Dedifferentiated amniotic fluid mesenchymal stem cell (primary cell): Measurements from ENCODE around the gene ATP8B4.

Experiments used
- DNase-seq: peaks from one replicate; pipeline ENCODE4 v3.0.0-alpha.2; 2016; ENCODE audit errors: extremely low spot score

Gene ATP8B4

DNA sequence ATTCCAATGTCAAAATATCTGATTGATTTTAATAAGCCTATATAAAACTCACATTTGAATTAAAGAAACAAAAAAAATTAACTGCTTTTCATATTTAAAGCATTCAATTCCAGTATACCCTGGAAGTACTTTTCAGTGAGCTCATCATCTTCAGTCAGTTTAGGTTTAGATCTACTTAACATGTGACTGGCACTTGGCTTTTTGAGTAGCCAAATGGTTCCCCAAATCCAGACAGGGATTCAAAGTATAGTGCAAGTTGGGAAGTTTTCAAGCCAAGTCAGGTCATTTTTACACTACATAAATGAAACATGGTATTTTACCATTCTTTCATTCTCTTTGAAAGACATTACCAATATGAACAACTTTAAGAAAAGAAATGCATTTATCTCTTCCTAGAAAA is 57.5 kb downstream of the ATP8B4 start:
- DNase-seq: no peak

- DNase-seq: no peak
Measured at GRCh38 chr15:50059883-50060282, 59.1 kb downstream of the ATP8B4 start.

- no peak for DNase-seq
Measured at GRCh38 chr15:50059203-50059772, 59.7 kb downstream of the ATP8B4 start.

DNA sequence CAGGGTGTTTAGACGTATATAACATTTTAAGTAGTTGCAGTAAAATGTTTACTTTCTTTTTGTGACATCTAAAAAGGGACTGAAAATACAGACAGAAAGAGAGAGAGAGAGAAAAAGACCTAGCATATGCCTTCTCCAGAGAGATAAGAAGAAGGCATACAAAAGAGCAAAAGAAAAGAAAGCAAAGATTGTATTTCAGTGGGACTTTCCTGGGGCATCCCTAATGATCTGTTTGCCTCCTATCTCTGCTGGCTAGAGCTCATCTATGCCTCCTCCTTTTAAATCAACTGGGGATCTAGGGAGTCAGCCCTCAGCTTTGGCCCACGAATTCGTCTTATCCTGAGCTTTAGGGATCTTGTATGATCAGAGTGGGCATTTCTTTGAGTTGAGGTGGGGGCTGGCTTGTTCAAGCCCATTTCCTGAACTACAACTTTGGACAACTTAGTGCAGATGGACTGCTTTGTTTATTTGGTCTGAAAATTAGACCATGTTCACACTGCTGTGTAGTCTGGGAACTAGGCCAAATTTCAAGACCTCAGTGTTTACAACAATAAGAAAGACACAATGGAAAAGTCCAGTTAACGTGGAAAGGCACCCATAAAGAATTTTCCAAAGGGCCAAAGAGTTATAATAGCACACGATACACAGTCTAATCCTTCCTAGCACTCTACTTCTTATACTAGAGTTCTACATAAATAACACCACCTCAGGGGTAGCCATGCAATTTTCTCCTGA is 61.0 kb downstream of the ATP8B4 start:
- DNase-seq: no peak

DNA sequence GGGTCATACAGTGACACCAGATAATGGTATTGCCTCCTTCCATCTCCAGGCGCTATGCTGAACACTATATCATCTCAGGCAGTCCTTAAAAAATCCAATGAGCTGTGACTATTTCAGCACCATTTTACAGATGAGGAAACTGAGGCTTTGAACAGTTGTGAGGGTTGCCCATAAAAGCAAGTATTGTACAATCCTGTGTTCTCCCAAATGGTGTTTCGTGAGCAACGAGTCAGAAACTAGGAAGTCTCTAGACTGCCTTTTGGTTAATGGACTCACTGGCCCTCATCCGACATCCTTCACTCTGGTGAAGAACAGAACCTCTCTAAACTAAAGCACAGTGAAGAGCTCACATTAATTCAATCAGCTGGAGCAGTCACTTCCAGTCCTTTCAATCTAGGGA is 61.8 kb downstream of the ATP8B4 start:
- DNase-seq: no peak

DNA sequence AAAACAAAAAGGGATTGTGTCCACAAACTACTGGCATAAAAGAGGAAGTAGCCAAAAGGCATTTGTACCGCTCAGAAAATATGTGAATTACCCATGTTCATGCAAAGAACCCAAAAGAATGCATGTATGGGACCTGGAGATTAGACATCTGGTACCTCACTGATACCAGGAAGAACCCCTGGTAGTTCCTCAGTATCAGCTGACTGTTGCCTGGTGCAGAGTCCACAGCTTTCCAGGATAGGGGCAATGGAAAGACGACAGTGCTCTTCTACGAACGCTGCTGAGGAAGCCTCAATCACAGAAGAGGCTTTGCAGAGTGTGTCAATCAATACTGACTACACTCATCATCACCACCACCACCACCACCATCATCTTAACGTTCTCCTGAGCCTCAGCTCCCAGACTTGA is 63.3 kb downstream of the ATP8B4 start:
- no peak for DNase-seq

GRCh38 chr15:50055332-50055731 is 63.7 kb downstream of the ATP8B4 start:
- DNase-seq: no peak

GRCh38 chr15:50053055-50053856 is 65.8 kb downstream of the ATP8B4 start:
- DNase-seq: no peak

- peak; percentile 90 for DNase-seq
Measured at GRCh38 chr15:50051811-50052419, 67.1 kb downstream of the ATP8B4 start.

DNA sequence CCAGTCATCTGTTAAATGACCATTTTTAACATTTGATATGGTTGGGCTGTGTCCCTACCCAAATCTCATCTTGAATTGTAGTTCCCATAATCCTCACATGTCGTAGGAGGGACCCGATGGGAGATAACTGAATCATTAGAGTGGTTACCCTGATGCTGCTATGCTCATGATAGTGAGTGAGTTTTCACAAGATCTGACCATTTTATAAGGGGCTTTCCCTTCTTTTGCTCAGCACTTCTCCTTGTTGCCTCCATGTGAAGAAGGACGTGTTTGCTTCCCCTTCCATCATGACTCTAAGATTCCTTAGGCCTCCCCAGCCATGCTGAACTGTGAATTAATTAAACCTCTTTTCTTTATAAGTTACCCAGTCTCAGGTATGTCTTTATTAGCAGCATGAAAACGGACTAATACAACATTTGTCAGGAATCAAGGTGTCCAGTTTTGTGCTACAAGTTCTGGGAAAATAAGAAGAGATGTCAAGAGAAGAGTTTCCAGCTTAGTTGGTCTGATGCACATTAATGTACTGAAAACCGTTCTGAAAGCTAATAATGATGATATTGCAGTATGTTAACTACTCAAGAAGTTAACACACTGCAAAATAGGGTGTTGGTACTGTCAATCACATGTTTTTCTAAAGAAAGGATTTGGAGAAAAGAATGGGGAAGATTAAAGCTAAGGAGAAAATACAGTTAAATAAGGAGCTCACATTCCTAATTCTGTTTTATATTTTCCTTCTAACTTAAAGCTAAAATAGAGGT is 67.9 kb downstream of the ATP8B4 start:
- no peak for DNase-seq

- no peak for DNase-seq
Measured at GRCh38 chr15:50049871-50050270, 69.2 kb downstream of the ATP8B4 start.

DNA sequence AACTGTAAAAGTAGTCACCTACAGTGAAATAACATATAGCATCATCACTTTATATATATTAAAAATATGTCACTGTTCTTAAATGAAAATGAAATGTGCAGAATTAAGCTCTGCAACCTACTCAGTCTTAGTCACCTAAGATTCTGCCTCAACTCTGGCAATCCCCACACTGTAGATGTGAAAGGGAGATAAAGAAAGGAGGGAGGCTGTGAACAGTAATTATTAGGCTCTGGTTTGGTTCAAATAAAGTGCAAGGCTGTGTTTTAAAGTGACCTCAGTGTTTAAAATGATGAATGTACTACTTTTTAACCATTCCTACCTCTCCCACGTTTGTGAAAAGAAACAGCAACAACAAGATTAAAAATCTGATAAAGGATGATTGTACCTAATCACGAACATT is 72.2 kb downstream of the ATP8B4 start:
- DNase-seq: no peak

- DNase-seq: no peak
Measured at GRCh38 chr15:50046159-50046558, 72.9 kb downstream of the ATP8B4 start.

- no peak for DNase-seq
Measured at GRCh38 chr15:50044904-50045303, 74.1 kb downstream of the ATP8B4 start.

- DNase-seq: no peak
Measured at GRCh38 chr15:50044406-50044805, 74.6 kb downstream of the ATP8B4 start.

DNA sequence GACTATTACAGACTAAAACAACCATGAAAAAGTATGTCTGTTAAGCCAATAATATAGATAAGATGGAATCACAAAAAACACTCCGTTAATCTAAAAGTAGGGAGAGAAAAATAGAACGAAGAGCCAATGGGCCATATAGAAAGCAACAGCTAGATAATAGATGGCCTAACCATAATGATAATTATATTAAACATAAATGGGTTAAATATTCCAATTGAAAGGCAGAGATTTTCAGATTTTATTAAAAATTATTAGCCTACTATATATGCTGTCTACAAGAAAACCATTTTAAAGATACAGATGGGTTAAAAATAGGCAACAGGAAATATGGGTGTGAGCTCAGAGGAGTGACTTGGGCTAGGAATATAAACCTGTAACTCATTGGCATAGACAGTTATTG is 76.3 kb downstream of the ATP8B4 start:
- no peak for DNase-seq

- DNase-seq: no peak
Measured at GRCh38 chr15:50030456-50030855, 88.6 kb downstream of the ATP8B4 start.

- DNase-seq: no peak
Measured at GRCh38 chr15:50028326-50028725, 90.7 kb downstream of the ATP8B4 start.

DNA sequence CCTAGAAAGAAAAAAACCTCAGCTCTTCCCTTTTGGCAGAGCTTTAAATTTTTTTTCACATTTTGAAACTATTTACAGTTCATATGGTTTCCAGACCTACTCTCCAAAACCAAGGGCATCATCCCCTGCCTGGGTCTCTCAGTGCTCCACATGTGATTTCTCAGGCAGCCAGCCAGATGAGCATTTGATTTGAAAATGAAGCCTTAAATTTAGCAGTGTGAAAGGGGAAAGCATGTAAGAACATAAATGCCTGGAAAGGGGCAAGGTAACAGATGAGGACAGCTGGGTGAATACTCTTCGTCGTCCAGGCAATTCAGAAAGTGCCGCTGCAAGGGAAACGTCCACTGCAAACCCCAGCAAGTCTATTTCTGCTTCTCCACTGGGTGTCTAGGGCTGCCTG is 94.8 kb downstream of the ATP8B4 start:
- no peak for DNase-seq

GRCh38 chr15:50018491-50018890 is 100.5 kb downstream of the ATP8B4 start:
- DNase-seq: no peak

GRCh38 chr15:50017522-50017921 is 101.5 kb downstream of the ATP8B4 start:
- no peak for DNase-seq

- DNase-seq: no peak
Measured at GRCh38 chr15:50016951-50017350, 102.1 kb downstream of the ATP8B4 start.
